Kidney capillary endothelial cell (primary cell): ENCODE measurements around the gene PTPRN2.

Experiments used
- DNase-seq: peaks from one replicate; pipeline ENCODE4 v3.0.0-alpha.2; 2018; ENCODE audit warnings: low spot score

Gene PTPRN2

GRCh38 chr7:158011941-158012340 is 575.7 kb downstream of the PTPRN2 start:
- no peak for DNase-seq

DNA sequence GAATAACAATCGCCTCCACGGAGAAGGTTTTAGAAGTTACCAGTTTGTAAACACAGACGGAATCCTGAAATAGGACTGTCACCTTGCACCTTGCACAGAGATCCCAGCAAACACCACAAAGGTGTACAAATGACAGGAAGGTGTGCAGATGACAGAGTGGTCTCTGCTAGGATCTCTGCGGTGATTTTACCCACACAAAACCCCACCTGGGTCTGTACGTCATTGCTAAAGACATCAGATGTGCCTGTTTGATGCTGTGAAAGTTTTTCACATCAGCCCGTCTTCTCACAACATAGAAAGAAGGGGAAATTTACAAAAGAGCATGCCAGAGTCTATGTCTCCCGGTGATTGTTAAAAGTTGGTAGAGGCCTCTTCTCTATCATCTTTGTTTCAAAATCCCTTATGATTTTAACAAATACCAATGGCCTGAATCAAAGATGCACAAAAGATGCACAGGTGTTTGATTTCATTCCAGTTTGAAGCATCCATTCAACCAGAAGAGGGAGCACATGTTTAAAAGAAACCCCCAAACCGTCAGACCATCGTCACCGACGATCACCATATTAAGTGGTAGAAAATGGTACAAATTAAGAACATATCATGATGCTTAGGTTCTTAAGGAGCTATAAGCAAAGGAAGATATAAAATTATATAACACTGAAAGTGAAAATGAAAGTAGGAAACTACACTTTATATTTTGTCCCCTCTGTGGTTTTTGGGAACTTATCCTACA is 576.5 kb downstream of the PTPRN2 start:
- no peak for DNase-seq

GRCh38 chr7:158009886-158010285 is 577.7 kb downstream of the PTPRN2 start:
- no peak for DNase-seq

DNA sequence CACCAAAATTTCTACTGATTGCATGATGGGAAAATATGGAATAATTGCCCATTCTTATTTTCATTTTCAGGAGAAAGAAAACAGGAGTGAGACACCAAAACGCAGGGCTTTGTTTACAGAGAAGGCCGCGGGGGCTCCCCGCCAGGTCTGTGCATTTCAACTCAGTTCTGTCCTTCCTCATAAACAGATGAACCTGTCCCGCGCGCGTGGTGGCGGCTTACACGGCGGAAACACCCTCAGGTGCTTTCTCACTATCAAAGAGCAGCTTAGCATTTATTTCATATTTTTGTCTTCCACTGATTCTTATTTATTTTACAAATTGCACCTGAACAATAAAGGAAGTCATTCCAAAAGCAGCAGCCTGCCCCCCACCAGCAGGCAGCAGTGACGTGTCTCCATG is 579.4 kb downstream of the PTPRN2 start:
- no peak for DNase-seq

DNA sequence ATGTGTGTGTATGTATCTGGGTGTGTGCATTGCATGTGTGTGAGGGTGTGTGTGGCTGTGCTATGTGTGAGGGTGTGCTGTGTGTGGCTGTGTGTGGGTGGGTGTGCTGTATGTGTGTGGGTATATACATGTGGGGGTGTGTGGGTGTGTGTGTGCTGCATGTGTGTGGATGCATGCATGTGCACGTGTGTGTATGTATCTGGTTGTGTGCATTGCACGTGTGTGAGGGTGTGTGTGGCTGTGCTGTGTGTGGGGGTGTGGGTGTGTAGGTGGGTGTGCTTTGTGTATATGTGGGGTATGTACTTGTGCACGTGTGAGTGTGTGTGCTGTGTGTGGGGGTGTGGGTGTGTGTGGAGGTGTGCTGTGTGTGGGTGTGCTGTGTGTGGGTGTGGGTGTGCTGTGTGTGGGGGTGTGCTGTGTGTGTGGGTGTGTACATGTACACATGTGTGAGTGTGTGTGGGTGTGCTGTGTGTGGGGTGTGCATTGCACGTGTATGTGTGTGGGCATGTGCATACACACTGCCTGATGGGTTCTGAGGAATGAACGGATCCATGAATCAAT is 579.8 kb downstream of the PTPRN2 start:
- no peak for DNase-seq

- no peak for DNase-seq
Measured at GRCh38 chr7:158006841-158007696, 580.6 kb downstream of the PTPRN2 start.

GRCh38 chr7:158005531-158005930 is 582.1 kb downstream of the PTPRN2 start:
- no peak for DNase-seq

DNA sequence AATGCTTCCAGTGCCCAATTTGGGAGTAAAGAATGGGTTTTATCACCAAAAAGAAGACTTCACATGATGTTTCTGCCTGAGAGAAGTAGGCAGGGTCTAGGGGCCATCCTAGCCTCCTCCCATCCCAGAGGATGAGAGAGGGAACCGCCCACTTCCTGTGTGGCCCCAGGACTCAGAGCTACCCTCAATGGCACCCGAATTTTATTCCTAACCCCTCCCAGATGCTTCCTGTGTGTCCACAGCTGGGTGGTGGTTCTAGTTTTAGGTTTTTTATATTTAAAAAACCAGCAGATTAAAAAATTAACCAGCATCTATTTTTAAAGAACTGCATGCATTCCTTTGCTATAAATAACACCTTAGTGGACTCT is 583.5 kb downstream of the PTPRN2 start:
- DNase-seq, result no peak

DNA sequence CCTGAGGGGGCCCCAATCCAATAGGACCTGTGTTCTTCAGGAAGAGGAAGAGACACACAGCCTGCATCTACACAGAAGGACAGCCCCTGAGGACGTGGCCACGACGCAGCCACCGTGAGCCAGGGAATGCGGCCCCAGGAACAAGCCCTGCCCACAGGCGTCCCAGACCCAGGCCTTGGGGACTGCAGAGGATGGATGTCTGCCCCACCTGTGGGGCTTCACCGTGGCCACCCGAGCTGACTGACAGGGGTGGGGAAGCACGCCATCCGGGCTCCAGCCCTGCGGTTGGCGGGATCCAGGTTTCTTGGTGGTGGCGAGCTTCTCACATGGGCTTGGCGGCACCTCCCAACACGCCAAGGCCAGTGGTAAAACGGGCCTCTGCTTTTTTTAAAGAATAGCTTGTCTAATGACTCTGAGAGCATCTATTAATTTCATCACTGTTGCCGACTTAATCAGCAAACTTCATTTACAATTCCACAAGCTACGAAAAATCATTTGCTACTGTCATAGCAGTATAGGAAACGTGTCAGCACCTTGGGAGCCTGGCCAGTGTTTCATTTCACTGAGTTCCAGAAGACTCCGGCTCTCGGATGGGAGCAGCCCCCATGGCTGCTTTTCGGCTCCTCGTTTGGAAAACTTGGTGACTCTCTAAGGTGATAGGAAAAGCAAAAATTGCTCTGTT is 584.0 kb downstream of the PTPRN2 start:
- no peak for DNase-seq

DNA sequence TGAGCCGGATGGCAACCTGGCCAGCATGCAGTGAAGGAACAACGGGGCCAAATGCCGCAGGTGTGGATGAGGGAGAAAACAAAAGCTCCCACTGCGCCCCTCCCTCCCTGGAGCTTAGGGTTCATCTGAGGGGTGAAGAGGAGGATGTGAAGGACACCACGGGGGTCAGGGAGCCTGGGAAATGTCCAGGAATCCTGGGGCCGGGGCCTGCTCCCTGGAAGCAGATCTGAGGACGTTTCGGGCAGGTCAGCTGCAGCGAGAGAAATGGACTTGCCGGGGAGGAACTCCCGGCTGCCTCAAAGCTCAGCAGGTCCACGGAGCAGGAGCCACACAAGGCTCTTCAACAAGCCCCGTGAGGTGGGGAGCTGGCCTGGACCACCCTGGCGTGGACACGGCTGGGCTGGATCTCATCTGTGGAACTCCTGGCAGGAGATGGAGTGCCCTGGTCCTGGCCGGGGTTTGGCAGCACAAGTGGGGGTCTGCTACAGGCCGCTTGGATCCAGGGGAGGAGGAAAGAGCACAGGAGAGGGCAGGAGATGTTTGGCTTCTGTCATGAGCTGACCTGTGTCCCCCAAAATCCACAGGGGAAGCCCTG is 585.0 kb downstream of the PTPRN2 start:
- no peak for DNase-seq

DNA sequence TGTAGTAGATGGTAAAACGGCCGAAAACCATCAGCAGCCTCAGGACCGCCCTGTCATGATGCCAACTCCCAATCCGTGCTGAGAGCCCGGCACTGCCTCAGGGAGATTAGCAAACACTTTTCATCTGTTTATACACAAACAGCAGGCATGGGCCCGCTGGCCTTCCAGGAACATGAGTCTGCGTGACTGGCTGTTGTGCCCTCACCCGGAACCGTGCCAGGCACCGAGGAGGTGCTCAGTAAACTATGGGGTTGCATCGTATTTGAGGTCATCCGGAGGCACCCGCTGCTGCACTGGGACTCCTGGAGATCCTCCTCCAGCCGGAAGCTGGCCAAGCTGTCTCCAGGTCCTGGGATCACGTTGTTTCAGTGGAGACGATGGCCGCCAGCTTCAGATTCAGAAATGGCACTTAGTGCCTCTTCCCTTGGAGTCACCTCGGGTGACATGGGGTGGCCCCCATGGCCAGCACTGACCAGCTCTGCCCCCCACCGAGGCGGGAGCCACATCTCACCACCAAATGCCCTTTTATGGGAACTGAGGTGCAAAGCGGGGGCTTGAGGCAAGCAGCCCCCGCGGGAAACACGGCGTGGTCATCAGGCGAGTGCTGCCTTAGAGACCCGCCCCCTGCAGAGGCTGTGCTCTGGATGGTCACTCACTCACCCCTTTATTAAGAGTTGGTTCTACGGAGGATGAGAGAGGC is 585.9 kb downstream of the PTPRN2 start:
- no peak for DNase-seq

GRCh38 chr7:158001003-158001402 is 586.6 kb downstream of the PTPRN2 start:
- no peak for DNase-seq

- no peak for DNase-seq
Measured at GRCh38 chr7:158000160-158000559, 587.5 kb downstream of the PTPRN2 start.

GRCh38 chr7:157998884-157999552 is 588.6 kb downstream of the PTPRN2 start:
- no peak for DNase-seq

GRCh38 chr7:157997471-157997870 is 590.2 kb downstream of the PTPRN2 start:
- DNase-seq, result no peak

DNA sequence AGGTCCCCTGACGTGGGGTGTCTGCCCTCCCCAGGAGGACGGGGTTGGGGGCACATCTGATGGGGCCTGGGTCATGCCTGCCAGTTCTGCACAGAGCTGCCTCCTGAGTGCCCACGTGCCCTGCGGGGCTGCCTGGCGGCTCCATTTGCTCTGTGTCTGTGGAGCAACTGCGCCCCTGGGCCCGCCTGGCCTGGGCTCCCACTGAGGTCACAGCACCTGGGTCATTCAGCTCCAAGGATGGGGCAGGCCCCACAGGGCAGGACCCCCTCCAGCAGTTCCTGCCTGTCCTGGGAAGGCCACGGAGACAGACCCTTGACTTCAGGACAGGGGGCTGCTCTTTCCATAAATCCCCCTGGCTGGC is 590.6 kb downstream of the PTPRN2 start:
- DNase-seq, result no peak

- DNase-seq, result no peak
Measured at GRCh38 chr7:157996359-157997079, 591.1 kb downstream of the PTPRN2 start.

DNA sequence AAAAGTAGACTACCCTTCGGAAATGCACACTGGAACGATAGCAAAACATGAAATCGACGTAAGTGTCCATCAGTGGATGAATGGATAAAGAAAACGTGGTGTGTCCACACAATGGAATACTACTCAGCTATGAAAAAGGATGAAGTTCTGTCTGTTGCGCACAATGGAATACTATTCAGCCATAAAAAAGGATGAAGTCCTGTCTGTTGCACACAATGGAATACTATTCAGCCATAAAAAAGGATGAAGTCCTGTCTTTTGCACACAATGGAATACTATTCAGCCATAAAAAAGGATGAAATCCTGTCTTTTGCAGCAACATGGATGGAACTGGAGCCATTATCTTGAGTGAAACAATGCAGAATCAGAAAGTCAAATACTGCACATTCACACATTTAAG is 591.8 kb downstream of the PTPRN2 start:
- DNase-seq, result no peak

GRCh38 chr7:157994319-157994718 is 593.3 kb downstream of the PTPRN2 start:
- DNase-seq, result no peak

DNA sequence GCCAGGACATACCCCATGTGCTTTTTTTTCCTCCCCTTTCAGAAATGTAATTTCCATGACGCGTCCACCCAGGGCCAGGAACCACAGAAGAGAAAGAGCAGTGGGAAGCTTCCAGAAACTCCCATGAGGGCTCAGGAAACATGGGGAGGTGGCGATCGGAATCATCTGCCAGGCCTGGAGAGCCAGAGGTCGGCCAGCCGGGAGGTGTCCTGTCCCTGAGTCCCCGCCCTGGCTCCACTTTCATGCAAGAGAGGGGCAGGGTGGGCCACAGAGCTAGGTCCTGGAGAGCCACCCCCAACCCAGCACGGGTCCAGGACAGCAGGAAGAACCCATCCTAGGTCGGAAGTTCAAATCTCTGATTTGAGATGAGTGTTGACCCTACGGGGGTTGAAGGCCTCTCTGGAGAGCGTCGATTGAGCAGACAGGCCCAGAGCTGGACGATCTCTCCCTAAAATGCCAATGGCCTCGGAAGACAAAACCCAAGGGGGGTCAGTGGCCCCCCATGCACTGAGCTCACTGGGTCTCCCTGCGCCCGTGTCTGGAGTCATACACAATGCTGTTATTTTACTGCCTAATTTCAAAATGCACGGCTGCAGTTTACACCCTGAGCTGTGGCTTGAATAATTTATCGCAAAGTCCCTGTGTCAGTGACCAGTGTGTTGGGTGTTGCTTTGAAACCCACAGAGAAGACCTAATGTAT is 594.1 kb downstream of the PTPRN2 start:
- DNase-seq, result no peak
